Measurements from ENCODE around the gene CMTR1. TPM values are rescaled to one million over a fixed set of nuclear protein-coding genes. Genes with fewer than 3 reads are reported as not detected.

Gene CMTR1
- total RNA-seq, 4 donors from 2014 or later: 35.1 to 49.2 (median 41.4) TPM

DNA sequence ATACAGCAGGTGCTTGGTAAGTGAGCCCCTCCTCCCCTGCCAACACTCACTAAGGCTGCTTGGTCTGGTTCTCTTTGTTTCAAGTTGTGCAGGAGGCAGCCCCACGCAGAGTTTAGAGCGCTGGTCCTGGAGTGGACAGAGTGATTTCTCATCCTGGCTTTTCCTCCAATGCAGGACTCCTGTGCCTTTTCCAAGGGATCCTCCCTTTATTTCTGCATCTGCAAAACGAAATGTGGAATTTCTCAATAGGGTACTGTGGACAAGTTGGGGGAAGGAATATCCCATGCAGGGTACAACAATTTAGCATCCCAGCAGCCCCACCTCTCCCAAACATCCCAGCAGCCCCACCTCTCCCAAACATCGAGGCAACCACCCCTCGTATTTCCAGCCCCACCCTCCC is 97.3 kb downstream of the CMTR1 start:
- peaks cover 90% of the 10 kb centered on the region for H3K27me3 ChIP-seq
- H3K9me3 ChIP-seq: no peaks in the 10 kb centered on the region
- TF ChIP-seq, protein P1, sequence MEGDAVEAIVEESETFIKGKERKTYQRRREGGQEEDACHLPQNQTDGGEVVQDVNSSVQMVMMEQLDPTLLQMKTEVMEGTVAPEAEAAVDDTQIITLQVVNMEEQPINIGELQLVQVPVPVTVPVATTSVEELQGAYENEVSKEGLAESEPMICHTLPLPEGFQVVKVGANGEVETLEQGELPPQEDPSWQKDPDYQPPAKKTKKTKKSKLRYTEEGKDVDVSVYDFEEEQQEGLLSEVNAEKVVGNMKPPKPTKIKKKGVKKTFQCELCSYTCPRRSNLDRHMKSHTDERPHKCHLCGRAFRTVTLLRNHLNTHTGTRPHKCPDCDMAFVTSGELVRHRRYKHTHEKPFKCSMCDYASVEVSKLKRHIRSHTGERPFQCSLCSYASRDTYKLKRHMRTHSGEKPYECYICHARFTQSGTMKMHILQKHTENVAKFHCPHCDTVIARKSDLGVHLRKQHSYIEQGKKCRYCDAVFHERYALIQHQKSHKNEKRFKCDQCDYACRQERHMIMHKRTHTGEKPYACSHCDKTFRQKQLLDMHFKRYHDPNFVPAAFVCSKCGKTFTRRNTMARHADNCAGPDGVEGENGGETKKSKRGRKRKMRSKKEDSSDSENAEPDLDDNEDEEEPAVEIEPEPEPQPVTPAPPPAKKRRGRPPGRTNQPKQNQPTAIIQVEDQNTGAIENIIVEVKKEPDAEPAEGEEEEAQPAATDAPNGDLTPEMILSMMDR (IDR thresholded peaks at IDR 0.05): no peak
- TF ChIP-seq POLR2A (IDR thresholded peaks at IDR 0.05) (no peak), EP300 (IDR thresholded peaks at IDR 0.05) (no peak), POLR2AphosphoS5 (IDR thresholded peaks at IDR 0.05) (no peak)

DNA sequence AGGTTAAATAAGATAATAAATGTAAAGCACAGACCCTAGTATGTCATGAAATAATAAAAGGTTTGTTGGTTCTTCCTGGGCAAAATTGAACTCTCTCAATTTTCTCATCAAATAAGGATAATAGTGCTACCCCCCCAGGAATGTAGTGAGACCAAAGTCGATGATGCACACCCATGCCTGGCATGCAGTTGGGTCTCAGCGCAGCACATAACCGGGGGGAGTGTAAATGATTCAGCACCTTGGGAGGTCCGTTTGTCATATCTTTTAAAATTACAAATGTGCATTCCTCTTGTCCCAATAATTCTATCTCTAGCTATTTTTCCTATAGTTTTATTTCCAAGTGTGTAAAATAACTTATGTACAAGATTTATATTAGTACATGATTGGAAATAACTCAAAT is 98.0 kb downstream of the CMTR1 start:
- H3K9me3 ChIP-seq: no peaks in the 10 kb centered on the region
- TF ChIP-seq, protein P1 (IDR thresholded peaks at IDR 0.05): no peak
- no peak for TF ChIP-seq EP300 (IDR thresholded peaks at IDR 0.05)
- no peak overlapping the region for H3K27ac ChIP-seq
- H3K27me3 ChIP-seq: peaks cover 92% of the 10 kb centered on the region
- no peak for ATAC-seq
- H3K4me1 ChIP-seq: peaks cover 0 to 9% (median 7%) of the 10 kb centered on the region in 3 donors
- no peak overlapping the region for H3K4me3 ChIP-seq
- 67 to 76% methylated on average over 4 of the region's 4 CpGs for WGBS, 2 donors (ENCODE audit: low coverage in 1 of 2)
- no peaks in the 10 kb centered on the region for H3K36me3 ChIP-seq

More for the DNA sequence above, 97.3 kb downstream of the CMTR1 start:
- Histone ChIP-seq H3K36me3 (no peaks in the 10 kb centered on the region), H3K4me3 (no peak overlapping the region), H3K4me1 (peaks cover 0 to 2% (median 0%) of the 10 kb centered on the region in 3 donors), H3K27ac (no peak overlapping the region)
- no peak for ATAC-seq
- WGBS, 2 donors (ENCODE audit: low coverage in 1 of 2): 13 to 30% methylated on average over 2 to 5 of the region's 5 CpGs

Other genes starting within 250 kb of the CMTR1 start
- gene TBC1D22B, start 175.4 kb upstream of the CMTR1 start, total RNA-seq: 1 to 10 TPM; 5.0 to 9.2 (median 8.3) TPM
- gene TMEM217, start 175.1 kb upstream of the CMTR1 start, total RNA-seq: under 1 TPM in 1 of 4 donors, not detected in 3; 0.40 TPM
- gene RNF8, start 79.2 kb upstream of the CMTR1 start, total RNA-seq: 10 to 100 TPM in 3 of 4 donors, 1 to 10 TPM in 1; 10.0 to 21.5 (median 16.0) TPM
- gene CCDC167, start 66.7 kb downstream of the CMTR1 start, total RNA-seq: 10 to 100 TPM; 10.6 to 16.2 (median 14.3) TPM